GM19397 (cell line): ENCODE data around the gene SMIM29.

Source experiments
- ATAC-seq: cut with Tn5 transposase; IDR thresholded peaks from one replicate; pipeline ENCODE4 v1.9.1; 2021; ENCODE audit warnings: mild to moderate bottlenecking, moderate library complexity; ENCODE audit not compliant: unreplicated experiment

SMIM29 gene

GRCh38 chr6:34241351-34242215, 7.2 kb downstream of the SMIM29 start:
- no peak for ATAC-seq

- ATAC-seq = no peak
These were observed 8.2 kb downstream of the SMIM29 start for GRCh38 chr6:34240329-34241248.

GRCh38 chr6:34239893-34240292, 8.9 kb downstream of the SMIM29 start:
- no peak for ATAC-seq

- ATAC-seq = no peak
These were observed 9.3 kb downstream of the SMIM29 start for GRCh38 chr6:34239500-34239825.

- no peak for ATAC-seq
These were observed 10.0 kb downstream of the SMIM29 start for GRCh38 chr6:34238585-34239499.

GRCh38 chr6:34237722-34238584, 10.9 kb downstream of the SMIM29 start:
- peak; percentile 9 for ATAC-seq

GRCh38 chr6:34237316-34237721, 11.5 kb downstream of the SMIM29 start:
- ATAC-seq = peak; percentile 24

GRCh38 chr6:34236443-34237315, 12.1 kb downstream of the SMIM29 start, which contains the start of gene HMGA1:
Gene HMGA1, plus strand, starts transcription at chr6:34236873. Its CDS starts 3,908 bp downstream, at chr6:34240781.
- peak; percentile 51 for ATAC-seq

GRCh38 chr6:34236131-34236442, 12.7 kb downstream of the SMIM29 start:
- ATAC-seq = peak; percentile 2

- ATAC-seq = no peak
These were observed 13.3 kb downstream of the SMIM29 start for GRCh38 chr6:34235307-34236130.

GRCh38 chr6:34234667-34235306, 14.0 kb downstream of the SMIM29 start:
- ATAC-seq = no peak

- ATAC-seq = no peak
These were observed 14.9 kb downstream of the SMIM29 start for GRCh38 chr6:34233867-34234266.

GRCh38 chr6:34232901-34233300, 15.9 kb downstream of the SMIM29 start:
- ATAC-seq = no peak

GRCh38 chr6:34231566-34232336, 17.1 kb downstream of the SMIM29 start:
- ATAC-seq = no peak

GRCh38 chr6:34230653-34231371, 18.0 kb downstream of the SMIM29 start:
- ATAC-seq = no peak

GRCh38 chr6:34229877-34230276, 18.9 kb downstream of the SMIM29 start:
- no peak for ATAC-seq
